Loucy (cell line): ENCODE measurements around the gene PPP1R1C.
A peak's percentile ranks its signal among the peaks of the same experiment; 100 is the strongest.

Experiments
- H2AFZ ChIP-seq: fragments of 200-600 bp; sonication (generic); 2 replicates; pipeline ENCODE4 v1.6.0; 2016; ENCODE audit warnings: antibody characterized with exemption, mild to moderate bottlenecking, low read length, moderate library complexity
- H3F3A ChIP-seq: fragments of 200-600 bp; 2 replicates; pipeline ENCODE4 v1.6.0; 2016; ENCODE audit warnings: antibody characterized with exemption, low read depth, mild to moderate bottlenecking
- H3K27me3 ChIP-seq: fragments of 200-600 bp; sonication (generic); 2 replicates; pipeline ENCODE4 v1.6.1; 2014; ENCODE audit warnings: low read length, mild to moderate bottlenecking; ENCODE audit not compliant: insufficient read depth, poor library complexity, severe bottlenecking
- H3K36me3 ChIP-seq: fragments of 200-600 bp; sonication (generic); 2 replicates; pipeline ENCODE4 v1.6.1; 2016; ENCODE audit warnings: low read length; ENCODE audit not compliant: insufficient read depth
- H3K4me1 ChIP-seq: fragments of 200-600 bp; sonication (generic); 2 replicates; pipeline ENCODE4 v1.5.1; 2014; ENCODE audit warnings: low read length, mild to moderate bottlenecking; ENCODE audit not compliant: insufficient read depth, poor library complexity, severe bottlenecking
- H3K4me2 ChIP-seq: fragments of 200-600 bp; sonication (generic); 2 replicates; pipeline ENCODE4 v1.6.0; 2014; ENCODE audit warnings: antibody characterized with exemption, low read length, low read depth, mild to moderate bottlenecking; ENCODE audit not compliant: poor library complexity, severe bottlenecking
- H3K4me3 ChIP-seq: fragments of 200-600 bp; sonication (generic); 2 replicates; pipeline ENCODE4 v1.5.1; 2014; ENCODE audit warnings: low read length, mild to moderate bottlenecking, mixed read lengths; ENCODE audit not compliant: poor library complexity, severe bottlenecking
- H3K79me2 ChIP-seq: fragments of 200-600 bp; sonication (generic); 2 replicates; pipeline ENCODE4 v1.6.1; 2014; ENCODE audit warnings: low read length; ENCODE audit not compliant: insufficient read depth
- H3K9ac ChIP-seq: fragments of 200-600 bp; sonication (generic); 2 replicates; pipeline ENCODE4 v1.6.0; 2014; ENCODE audit warnings: mild to moderate bottlenecking, low read depth, low read length, moderate library complexity; ENCODE audit not compliant: poor library complexity, severe bottlenecking
- H3K9me2 ChIP-seq: fragments of 200-600 bp; sonication (generic); replicated peaks from 2 replicates; pipeline ENCODE4 v1.6.1; 2016; ENCODE audit warnings: low read depth, low read length, mixed read lengths
- H3K9me3 ChIP-seq: fragments of 200-600 bp; sonication (generic); 2 replicates; pipeline ENCODE4 v1.6.1; 2014; ENCODE audit warnings: mild to moderate bottlenecking, antibody characterized with exemption, low read length, low read depth; ENCODE audit not compliant: insufficient read depth
- H4K20me1 ChIP-seq: fragments of 200-600 bp; sonication (generic); 2 replicates; pipeline ENCODE4 v1.6.0; 2014; ENCODE audit warnings: antibody characterized with exemption, low read length, mild to moderate bottlenecking; ENCODE audit not compliant: insufficient read depth, poor library complexity, severe bottlenecking
- EZH2phosphoT487 ChIP-seq: fragments of 200-600 bp; IDR thresholded peaks from 2 replicates; pipeline ENCODE4 v1.6.1; 2018; ENCODE audit warnings: antibody characterized with exemption, mild to moderate bottlenecking, moderate library complexity, borderline replicate concordance
- TF ChIP-seq, protein P1 (sequence below): fragments of 200-600 bp; sonication (generic); conservative IDR thresholded peaks from 2 replicates; pipeline ENCODE4 v1.5.1; 2014; ENCODE audit warnings: mild to moderate bottlenecking, antibody characterized with exemption, low read length

The PPP1R1C gene

DNA sequence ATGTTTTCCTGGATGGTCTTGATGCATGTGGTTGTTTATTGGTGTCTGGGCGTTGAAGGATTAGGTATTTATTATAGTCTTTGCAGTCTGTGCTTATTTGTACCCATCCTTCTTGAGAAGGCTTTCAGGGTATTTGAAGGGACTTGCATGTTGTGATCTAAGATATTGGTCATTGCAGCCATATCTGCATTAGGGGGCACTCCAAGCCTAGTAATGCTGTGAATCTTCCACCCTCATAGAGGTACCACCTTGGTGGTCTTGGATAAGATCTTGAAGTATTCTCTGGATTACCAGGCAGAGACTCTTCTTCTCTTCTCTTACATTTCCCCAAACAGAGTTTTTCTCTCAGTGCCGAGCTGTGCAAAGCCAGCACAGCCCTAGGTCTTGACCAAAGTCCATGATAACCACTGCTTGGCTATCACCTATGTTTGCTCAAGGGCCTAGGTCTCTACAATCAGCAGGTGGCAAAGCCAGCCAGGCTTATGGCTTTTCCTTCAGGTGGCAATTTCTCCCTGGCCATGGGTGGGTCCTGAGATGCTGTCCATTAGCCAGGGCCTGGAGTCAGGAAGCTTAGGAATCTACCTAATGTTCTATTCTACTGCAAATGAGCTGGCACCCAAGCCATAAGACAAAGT is 15.4 kb upstream of the PPP1R1C start:
- Histone ChIP-seq H3K9me3 (no peaks in the 10 kb centered on the region), H3K36me3 (no peaks in the 10 kb centered on the region), H4K20me1 (no peaks in the 10 kb centered on the region), H3F3A (no peaks in the 10 kb centered on the region), H3K4me3 (no peak overlapping the region), H2AFZ (no peak overlapping the region), H3K4me1 (no peaks in the 10 kb centered on the region), H3K27me3 (no peaks in the 10 kb centered on the region), H3K4me2 (no peak overlapping the region), H3K9ac (no peak overlapping the region), H3K9me2 (no peaks in the 10 kb centered on the region), H3K79me2 (no peaks in the 10 kb centered on the region; the same call in 1 of the 2 replicates)
- TF ChIP-seq, protein P1, sequence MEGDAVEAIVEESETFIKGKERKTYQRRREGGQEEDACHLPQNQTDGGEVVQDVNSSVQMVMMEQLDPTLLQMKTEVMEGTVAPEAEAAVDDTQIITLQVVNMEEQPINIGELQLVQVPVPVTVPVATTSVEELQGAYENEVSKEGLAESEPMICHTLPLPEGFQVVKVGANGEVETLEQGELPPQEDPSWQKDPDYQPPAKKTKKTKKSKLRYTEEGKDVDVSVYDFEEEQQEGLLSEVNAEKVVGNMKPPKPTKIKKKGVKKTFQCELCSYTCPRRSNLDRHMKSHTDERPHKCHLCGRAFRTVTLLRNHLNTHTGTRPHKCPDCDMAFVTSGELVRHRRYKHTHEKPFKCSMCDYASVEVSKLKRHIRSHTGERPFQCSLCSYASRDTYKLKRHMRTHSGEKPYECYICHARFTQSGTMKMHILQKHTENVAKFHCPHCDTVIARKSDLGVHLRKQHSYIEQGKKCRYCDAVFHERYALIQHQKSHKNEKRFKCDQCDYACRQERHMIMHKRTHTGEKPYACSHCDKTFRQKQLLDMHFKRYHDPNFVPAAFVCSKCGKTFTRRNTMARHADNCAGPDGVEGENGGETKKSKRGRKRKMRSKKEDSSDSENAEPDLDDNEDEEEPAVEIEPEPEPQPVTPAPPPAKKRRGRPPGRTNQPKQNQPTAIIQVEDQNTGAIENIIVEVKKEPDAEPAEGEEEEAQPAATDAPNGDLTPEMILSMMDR = peak; percentile 61
- no peak for TF ChIP-seq EZH2phosphoT487

DNA sequence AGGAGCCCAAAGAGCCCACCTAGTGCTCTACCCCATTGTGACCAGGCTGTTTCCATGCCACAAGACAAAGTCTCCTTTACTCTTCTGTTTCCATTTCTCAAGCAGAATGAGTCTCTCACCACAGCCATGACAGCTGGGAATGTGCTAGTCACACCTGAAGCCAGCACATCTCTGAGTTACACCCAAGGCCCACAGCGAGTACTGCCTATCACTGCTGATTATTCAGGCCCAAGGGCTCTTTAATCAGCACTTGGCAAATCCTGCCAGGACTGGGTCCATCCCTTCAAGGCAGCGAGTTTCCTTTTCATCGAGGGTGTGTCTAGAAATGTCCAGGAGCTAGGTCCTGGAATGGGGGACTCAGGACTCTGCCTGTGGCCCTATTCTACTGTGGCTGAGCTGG is 14.6 kb upstream of the PPP1R1C start:
- Histone ChIP-seq H3K4me2 (no peak overlapping the region), H3K9ac (no peak overlapping the region), H3K36me3 (no peaks in the 10 kb centered on the region), H3K79me2 (no peaks in the 10 kb centered on the region; the same call in 1 of the 2 replicates), H4K20me1 (no peaks in the 10 kb centered on the region), H2AFZ (no peak overlapping the region), H3K4me3 (no peak overlapping the region), H3K27me3 (no peaks in the 10 kb centered on the region), H3K4me1 (no peaks in the 10 kb centered on the region), H3K9me2 (no peaks in the 10 kb centered on the region), H3F3A (no peaks in the 10 kb centered on the region), H3K9me3 (no peaks in the 10 kb centered on the region)
- TF ChIP-seq, protein P1 = no peak
- no peak for TF ChIP-seq EZH2phosphoT487

DNA sequence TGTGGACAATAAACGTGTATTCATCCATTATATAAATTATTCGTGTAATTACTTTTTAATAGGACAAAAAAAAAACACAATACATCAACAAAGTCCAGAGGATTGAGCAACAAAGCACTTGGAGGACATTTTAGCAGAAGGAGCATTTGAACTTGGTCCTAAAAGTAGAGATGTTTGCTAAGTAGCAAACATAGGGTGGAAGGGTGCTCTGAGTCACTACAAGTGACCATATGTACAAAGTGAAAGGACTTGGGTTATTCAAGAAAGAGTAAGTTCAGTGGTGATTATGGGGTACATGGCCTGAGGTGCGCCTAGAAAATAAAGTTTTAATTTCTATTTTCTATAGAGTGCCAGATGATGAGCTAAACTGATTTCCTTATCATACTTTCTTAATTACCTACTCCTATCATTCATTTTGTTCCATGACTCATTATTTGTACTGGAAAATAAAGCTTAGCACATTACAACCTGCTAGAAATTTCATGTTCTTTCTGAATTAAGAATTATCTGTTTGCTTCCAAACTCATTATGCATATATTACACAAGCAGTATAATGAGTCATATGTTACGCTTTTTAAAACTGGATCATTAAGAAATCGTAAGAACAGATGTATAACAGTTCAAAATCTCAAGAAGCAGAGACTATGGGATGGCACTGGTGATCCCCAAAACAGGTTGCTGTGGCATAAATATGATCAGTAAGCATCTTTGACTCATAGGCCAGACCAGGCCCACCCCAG is 13.1 kb upstream of the PPP1R1C start:
- H3K36me3 ChIP-seq = no peaks in the 10 kb centered on the region
- H3K4me3 ChIP-seq = no peak overlapping the region
- H3K79me2 ChIP-seq = no peaks in the 10 kb centered on the region
- no peaks in the 10 kb centered on the region for H4K20me1 ChIP-seq
- TF ChIP-seq, protein P1 = no peak
- TF ChIP-seq EZH2phosphoT487 = no peak
- H3K27me3 ChIP-seq = no peaks in the 10 kb centered on the region
- no peak overlapping the region for H3K4me2 ChIP-seq
- no peaks in the 10 kb centered on the region for H3K4me1 ChIP-seq
- H3K9ac ChIP-seq = no peak overlapping the region
- H3K9me2 ChIP-seq = no peaks in the 10 kb centered on the region
- no peaks in the 10 kb centered on the region for H3K9me3 ChIP-seq
- H2AFZ ChIP-seq = no peak overlapping the region
- H3F3A ChIP-seq = no peaks in the 10 kb centered on the region
